ENCODE data around the gene IL11. TPM values are rescaled to one million over a fixed set of nuclear protein-coding genes. Genes with fewer than 3 reads are reported as not detected.

The IL11 gene
- total and polyA plus RNA-seq, 4 donors = 0.26 to 0.74 (median 0.41) TPM; not detected in 1

GRCh38 chr19:55341595-55342531 is 28.4 kb downstream of the IL11 start:
- ATAC-seq (ENCODE audit: insufficient read depth, low FRiP score) (no peak), DNase-seq (no peak)
- no peak overlapping the region for H3K4me3 ChIP-seq
- H3K9me3 ChIP-seq (ENCODE audit: control insufficient read depth in 4 of 4, insufficient read depth in 3 of 4, low read length in 3 of 4) = no peaks in the 10 kb centered on the region
- peaks cover 0 to 22% (median 6%) of the 10 kb centered on the region in 4 donors for H3K36me3 ChIP-seq (ENCODE audit: control insufficient read depth in 4 of 4, insufficient read depth in 4 of 4, low read length in 4 of 4)
- no peak overlapping the region for H3K27ac ChIP-seq (ENCODE audit: low read depth in 1 of 2, low read length in 1 of 2)
- H3K9ac ChIP-seq (ENCODE audit: insufficient read depth in 1 of 2, low read length in 2 of 2) = no peak overlapping the region
- TF ChIP-seq CTCF (IDR thresholded peaks at IDR 0.05; ENCODE audit: control extremely low read depth, extremely low read depth) = no peak
- H3K4me1 ChIP-seq (ENCODE audit: control insufficient read depth in 5 of 5, insufficient read depth in 5 of 5, low read length in 5 of 5) = peaks cover 6 to 23% (median 9%) of the 10 kb centered on the region in 5 donors
- WGBS, 2 donors = 89 to 92% methylated on average over 50 of the region's 50 CpGs
- no peaks in the 10 kb centered on the region for H3K27me3 ChIP-seq (ENCODE audit: control insufficient read depth in 3 of 3, insufficient read depth in 3 of 3, low read length in 2 of 3)

GRCh38 chr19:55341171-55341588 is 29.1 kb downstream of the IL11 start:
- WGBS, 2 donors = 1 to 5% methylated on average over 14 to 15 of the region's 15 CpGs
- Histone ChIP-seq H3K9me3 (ENCODE audit: control insufficient read depth in 4 of 4, insufficient read depth in 3 of 4, low read length in 3 of 4) (no peaks in the 10 kb centered on the region), H3K9ac (ENCODE audit: insufficient read depth in 1 of 2, low read length in 2 of 2) (no peak overlapping the region), H3K36me3 (ENCODE audit: control insufficient read depth in 4 of 4, insufficient read depth in 4 of 4, low read length in 4 of 4) (peaks cover 0 to 17% (median 6%) of the 10 kb centered on the region in 4 donors), H3K4me1 (ENCODE audit: control insufficient read depth in 5 of 5, insufficient read depth in 5 of 5, low read length in 5 of 5) (peaks cover 6 to 23% (median 9%) of the 10 kb centered on the region in 5 donors), H3K27me3 (ENCODE audit: control insufficient read depth in 3 of 3, insufficient read depth in 3 of 3, low read length in 2 of 3) (no peaks in the 10 kb centered on the region), H3K27ac (ENCODE audit: low read depth in 1 of 2, low read length in 1 of 2) (no peak overlapping the region), H3K4me3 (no peak overlapping the region)
- no peak for TF ChIP-seq CTCF (IDR thresholded peaks at IDR 0.05; ENCODE audit: control extremely low read depth, extremely low read depth)
- DNase-seq (peak; percentile 53 to 79 (median 78)), ATAC-seq (ENCODE audit: insufficient read depth, low FRiP score) (no peak)

GRCh38 chr19:55340784-55341147 is 29.5 kb downstream of the IL11 start:
- Histone ChIP-seq H3K36me3 (ENCODE audit: control insufficient read depth in 4 of 4, insufficient read depth in 4 of 4, low read length in 4 of 4) (peaks cover 0 to 17% (median 6%) of the 10 kb centered on the region in 4 donors), H3K9ac (ENCODE audit: insufficient read depth in 1 of 2, low read length in 2 of 2) (no peak overlapping the region), H3K27ac (ENCODE audit: low read depth in 1 of 2, low read length in 1 of 2) (no peak overlapping the region), H3K4me1 (ENCODE audit: control insufficient read depth in 5 of 5, insufficient read depth in 5 of 5, low read length in 5 of 5) (peaks cover 6 to 23% (median 9%) of the 10 kb centered on the region in 5 donors), H3K9me3 (ENCODE audit: control insufficient read depth in 4 of 4, insufficient read depth in 3 of 4, low read length in 3 of 4) (no peaks in the 10 kb centered on the region), H3K27me3 (ENCODE audit: control insufficient read depth in 3 of 3, insufficient read depth in 3 of 3, low read length in 2 of 3) (no peaks in the 10 kb centered on the region), H3K4me3 (peak overlapping the region; percentile 50)
- no peak for TF ChIP-seq CTCF (IDR thresholded peaks at IDR 0.05; ENCODE audit: control extremely low read depth, extremely low read depth)
- ATAC-seq (ENCODE audit: insufficient read depth, low FRiP score) (no peak), DNase-seq (peak; percentile 45 to 57 (median 47))
- 1 to 4% methylated on average over 23 to 24 of the region's 24 CpGs for WGBS, 2 donors
